ENCODE measurements around the gene MEF2C.
"Not testable (repeated sequence)": the region's sequence is repeated elsewhere in the genome, so short reads cannot be mapped to it uniquely, and the experiment has no call there.

DNA sequence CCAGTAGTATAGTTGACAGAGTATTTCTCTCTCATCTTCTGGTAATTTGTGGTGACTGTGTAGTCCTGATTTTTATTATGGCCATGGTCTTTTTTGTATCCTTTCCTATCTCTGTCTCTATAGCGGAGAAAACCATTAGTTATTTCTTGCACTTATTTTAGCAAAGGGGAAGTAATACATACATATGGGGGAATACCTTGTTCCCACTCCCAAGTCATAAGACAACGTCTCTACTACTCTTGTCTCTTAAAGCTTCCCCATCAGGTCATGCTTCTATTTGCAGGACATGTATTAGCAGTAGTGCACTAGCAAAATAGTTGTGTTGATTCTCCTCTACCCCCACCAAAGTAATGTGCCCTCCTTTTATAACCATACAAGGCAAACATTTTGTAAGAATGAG lies 29.8 kb upstream of the MEF2C start:
- not testable (repeated sequence) for TF ChIP-seq JUND (IDR thresholded peaks at IDR 0.05); POLR2AphosphoS5 (IDR thresholded peaks at IDR 0.05; ENCODE audit: low read depth, low read length); YY1 (IDR thresholded peaks at IDR 0.05; ENCODE audit: extremely low read depth, insufficient replicate concordance, low read depth, low read length); POLR2A (IDR thresholded peaks at IDR 0.05; ENCODE audit: borderline replicate concordance, extremely low read depth, insufficient read depth, insufficient read length)
- TF ChIP-seq, protein P1, sequence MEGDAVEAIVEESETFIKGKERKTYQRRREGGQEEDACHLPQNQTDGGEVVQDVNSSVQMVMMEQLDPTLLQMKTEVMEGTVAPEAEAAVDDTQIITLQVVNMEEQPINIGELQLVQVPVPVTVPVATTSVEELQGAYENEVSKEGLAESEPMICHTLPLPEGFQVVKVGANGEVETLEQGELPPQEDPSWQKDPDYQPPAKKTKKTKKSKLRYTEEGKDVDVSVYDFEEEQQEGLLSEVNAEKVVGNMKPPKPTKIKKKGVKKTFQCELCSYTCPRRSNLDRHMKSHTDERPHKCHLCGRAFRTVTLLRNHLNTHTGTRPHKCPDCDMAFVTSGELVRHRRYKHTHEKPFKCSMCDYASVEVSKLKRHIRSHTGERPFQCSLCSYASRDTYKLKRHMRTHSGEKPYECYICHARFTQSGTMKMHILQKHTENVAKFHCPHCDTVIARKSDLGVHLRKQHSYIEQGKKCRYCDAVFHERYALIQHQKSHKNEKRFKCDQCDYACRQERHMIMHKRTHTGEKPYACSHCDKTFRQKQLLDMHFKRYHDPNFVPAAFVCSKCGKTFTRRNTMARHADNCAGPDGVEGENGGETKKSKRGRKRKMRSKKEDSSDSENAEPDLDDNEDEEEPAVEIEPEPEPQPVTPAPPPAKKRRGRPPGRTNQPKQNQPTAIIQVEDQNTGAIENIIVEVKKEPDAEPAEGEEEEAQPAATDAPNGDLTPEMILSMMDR (IDR thresholded peaks at IDR 0.05 in 2 of 3, conservative IDR thresholded peaks at IDR 0.05 in 1 of 3; ENCODE audit: borderline replicate concordance in 1 of 3, insufficient read depth in 1 of 3, low read depth in 2 of 3, low read length in 2 of 3), result not testable (repeated sequence)
